Mucosa of descending colon (tissue), 3 donors: ENCODE measurements around the gene PRR30. TPM values are rescaled to one million over a fixed set of nuclear protein-coding genes. Genes with fewer than 3 reads are reported as not detected.

Experiments
- ATAC-seq: fragments of 200-7000 bp; cut with Tn5 transposase; one replicate; pipeline ENCODE4 v1.9.1; 2020; ENCODE audit warnings: mild to moderate bottlenecking, moderate library complexity
- DNase-seq, 3 donors: peaks; one replicate each; pipeline ENCODE4 v3.0.0-alpha.2; 2020
- H3K36me3 ChIP-seq: fragments of 200-600 bp; one replicate; pipeline ENCODE4 v1.8.0; 2021; ENCODE audit warnings: low read depth, mild to moderate bottlenecking
- H3K4me1 ChIP-seq: fragments of 200-600 bp; one replicate; pipeline ENCODE4 v1.8.0; 2021; ENCODE audit warnings: low read depth, mild to moderate bottlenecking
- H3K4me3 ChIP-seq: fragments of 200-600 bp; one replicate; pipeline ENCODE4 v1.8.0; 2021; ENCODE audit warnings: mild to moderate bottlenecking
- H3K9me3 ChIP-seq: fragments of 200-600 bp; one replicate; pipeline ENCODE4 v1.8.0; 2021; ENCODE audit warnings: mild to moderate bottlenecking
- intact Hi-C, 2 donors: fragments of 100-400 bp; cut with DNase I in 1 of 2; cut with micrococcal nuclease in 1 of 2; formaldehyde crosslinking; loops; one replicate each; pipeline versions ENCODE4 v1.11.0 to v1.11.1; 2022; cut with DNase I, micrococcal nuclease
- total RNA-seq, 3 donors: library from RNA; stranded (reverse); fragmentation: NEBNext Ultra II Directional in 2 of 3; extraction: Animal tissue kit (Norgen Biotek cat#: 25700) in 2 of 3; gene quantifications; one replicate each; pipeline versions ENCODE4 v1.2.1 to v1.2.4, GENCODE V29; 2021 to 2023
- TF ChIP-seq, protein P1 (sequence below): fragments of 200-600 bp; IDR thresholded peaks from one replicate; pipeline ENCODE4 v1.8.0; 2022; ENCODE audit warnings: antibody characterized with exemption, mild to moderate bottlenecking
- donor health status: DM: no; HTN: no; CAD: no; lungs with moderate emphysema.
- donor health status: DM: no; HTN: no; CAD: no.
- donor health status: DM: no; HTN: yes; CAD: no.

PRR30 gene
- total RNA-seq, 3 donors from 2014 or later, result not detected

DNA sequence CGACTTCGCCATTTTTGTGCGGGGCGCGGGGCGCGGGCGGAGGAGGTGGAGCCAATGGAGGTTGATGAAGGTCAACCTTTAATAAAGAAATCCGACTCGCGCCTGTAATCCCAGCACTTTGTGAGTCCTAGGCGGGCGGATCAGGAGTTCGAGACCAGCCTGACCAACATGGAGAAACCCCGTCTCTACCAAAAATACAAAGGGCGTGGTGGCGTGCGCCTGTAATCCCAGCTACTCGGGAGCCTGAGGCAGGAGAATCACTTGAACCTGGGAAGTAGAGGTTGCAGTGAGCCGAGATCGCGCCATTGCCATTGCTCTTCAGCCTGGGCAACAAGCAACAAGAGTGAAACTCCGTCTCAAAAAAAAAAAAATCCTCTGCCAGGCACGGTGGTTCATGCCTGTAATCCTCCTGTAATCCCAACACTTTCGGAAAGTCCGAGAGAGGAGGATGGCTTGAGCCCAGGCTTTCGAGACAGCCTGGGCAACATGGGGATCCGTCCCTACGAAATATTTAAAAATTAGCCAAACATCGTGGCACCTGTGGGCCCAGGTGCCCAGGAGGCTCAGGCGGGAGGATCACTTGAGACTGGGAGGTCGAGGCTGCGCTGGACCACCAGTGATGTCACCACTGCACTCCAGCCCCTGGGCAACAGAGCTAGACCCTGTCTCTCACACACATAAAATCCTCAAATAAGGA lies 4.3 kb downstream of the PRR30 start:
- DNase-seq, result no peak

DNA sequence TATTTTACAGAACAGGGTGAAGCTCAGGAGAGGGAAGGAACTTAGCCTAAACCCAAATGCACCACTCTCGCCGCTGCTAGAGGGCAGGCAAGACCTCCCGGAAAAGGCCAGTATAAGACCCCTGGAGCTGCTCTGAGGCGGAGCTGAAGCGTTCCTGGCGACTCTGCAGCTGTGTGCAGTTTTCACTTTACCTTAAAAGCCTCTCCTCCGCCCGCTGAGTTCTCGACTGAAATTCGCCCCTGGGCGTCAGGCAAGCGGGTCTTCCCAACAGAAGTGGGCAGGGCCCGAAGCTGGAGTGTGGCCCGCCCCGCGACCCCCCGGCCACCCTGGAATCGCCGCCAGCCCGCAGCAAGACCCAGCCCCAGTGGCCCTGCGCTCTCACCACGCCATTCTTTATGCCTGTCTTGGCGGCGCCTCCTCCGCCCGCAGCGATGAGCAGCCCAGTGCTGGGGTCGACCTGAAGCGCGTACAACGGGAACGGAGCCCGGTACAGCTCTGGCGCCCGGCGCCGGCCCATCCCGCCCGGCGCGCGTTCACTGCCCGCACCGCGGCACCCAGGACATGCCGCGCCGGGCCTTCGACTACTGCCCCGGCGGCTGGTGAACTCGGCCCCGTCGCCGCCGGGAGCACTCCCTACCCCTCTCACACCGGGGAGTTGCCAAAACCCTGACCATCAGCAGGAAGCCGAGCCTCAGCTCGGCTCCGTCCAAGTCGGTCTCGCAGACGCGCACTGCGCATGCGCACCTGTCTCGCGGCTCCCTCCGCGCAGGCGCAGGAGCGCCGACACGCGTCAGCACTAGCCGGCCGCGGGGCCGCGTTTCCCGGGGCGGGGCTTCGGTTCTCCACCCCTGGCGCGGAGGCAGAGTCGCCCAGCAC lies 5.1 kb downstream of the PRR30 start, which contains the start of gene PREB:
Gene PREB (minus strand): TSS at position 732 of the 876 bp plus-strand sequence. CDS start 215 bp downstream, at position 517.
- TF ChIP-seq, protein P1, sequence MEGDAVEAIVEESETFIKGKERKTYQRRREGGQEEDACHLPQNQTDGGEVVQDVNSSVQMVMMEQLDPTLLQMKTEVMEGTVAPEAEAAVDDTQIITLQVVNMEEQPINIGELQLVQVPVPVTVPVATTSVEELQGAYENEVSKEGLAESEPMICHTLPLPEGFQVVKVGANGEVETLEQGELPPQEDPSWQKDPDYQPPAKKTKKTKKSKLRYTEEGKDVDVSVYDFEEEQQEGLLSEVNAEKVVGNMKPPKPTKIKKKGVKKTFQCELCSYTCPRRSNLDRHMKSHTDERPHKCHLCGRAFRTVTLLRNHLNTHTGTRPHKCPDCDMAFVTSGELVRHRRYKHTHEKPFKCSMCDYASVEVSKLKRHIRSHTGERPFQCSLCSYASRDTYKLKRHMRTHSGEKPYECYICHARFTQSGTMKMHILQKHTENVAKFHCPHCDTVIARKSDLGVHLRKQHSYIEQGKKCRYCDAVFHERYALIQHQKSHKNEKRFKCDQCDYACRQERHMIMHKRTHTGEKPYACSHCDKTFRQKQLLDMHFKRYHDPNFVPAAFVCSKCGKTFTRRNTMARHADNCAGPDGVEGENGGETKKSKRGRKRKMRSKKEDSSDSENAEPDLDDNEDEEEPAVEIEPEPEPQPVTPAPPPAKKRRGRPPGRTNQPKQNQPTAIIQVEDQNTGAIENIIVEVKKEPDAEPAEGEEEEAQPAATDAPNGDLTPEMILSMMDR, result no peak
- Histone ChIP-seq H3K9me3 (no peaks in the 10 kb centered on the region), H3K36me3 (no peaks in the 10 kb centered on the region), H3K4me3 (peak within 1 kb of the TSS; percentile 95), H3K4me1 (peaks cover 9% of the 10 kb centered on the region)
- peak; percentile 97 for ATAC-seq
- peak; percentile 97 to 99 (median 98) for DNase-seq
- intact Hi-C loops, result no loop called here

More for the DNA sequence above, 4.3 kb downstream of the PRR30 start:
- peaks cover 9% of the 10 kb centered on the region for H3K4me1 ChIP-seq
- TF ChIP-seq, protein P1, result no peak
- H3K36me3 ChIP-seq, result no peaks in the 10 kb centered on the region
- H3K9me3 ChIP-seq, result no peaks in the 10 kb centered on the region
- H3K4me3 ChIP-seq, result no peak overlapping the region
- intact Hi-C loops, result no loop called here
- ATAC-seq, result no peak

DNA sequence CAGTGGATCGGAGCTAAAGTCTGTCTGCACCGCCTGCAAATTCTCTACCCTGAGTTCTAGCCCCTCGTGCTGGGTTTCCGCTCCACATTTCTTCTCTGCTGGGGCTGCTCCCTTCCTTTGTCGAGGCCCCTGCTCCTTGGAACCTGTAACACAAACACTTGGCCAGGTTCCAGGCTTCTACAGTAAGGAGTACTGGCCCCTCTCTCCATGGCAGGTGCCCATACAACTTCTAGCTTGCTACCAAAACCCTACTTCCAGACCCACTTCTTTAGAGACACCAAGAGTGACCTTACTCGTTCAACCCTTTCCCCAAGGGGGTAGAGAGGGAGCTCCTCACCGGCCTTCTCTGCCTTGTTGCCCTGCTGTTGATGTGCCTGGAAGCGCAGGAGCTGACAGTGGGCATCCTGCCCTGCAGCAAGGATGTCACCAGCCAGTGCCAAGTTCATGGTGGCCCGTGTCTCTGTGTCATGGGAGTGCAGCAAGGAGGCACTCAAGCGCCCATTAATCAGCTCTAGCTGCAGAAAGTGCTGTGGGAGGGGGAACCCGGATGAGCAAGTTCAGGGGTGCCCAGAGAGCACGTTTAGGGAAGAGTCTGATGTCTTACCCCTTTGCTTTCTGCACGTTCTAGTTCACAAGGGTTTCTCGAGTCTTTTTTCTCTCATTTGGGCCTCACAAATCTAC lies 5.9 kb downstream of the PRR30 start:
- DNase-seq (peak in 1 of 3 donors; percentile 21), ATAC-seq (no peak)
- intact Hi-C loops, result no loop called here
- TF ChIP-seq, protein P1, result no peak
- Histone ChIP-seq H3K4me3 (no peak overlapping the region), H3K9me3 (no peaks in the 10 kb centered on the region), H3K36me3 (no peaks in the 10 kb centered on the region), H3K4me1 (peaks cover 9% of the 10 kb centered on the region)

DNA sequence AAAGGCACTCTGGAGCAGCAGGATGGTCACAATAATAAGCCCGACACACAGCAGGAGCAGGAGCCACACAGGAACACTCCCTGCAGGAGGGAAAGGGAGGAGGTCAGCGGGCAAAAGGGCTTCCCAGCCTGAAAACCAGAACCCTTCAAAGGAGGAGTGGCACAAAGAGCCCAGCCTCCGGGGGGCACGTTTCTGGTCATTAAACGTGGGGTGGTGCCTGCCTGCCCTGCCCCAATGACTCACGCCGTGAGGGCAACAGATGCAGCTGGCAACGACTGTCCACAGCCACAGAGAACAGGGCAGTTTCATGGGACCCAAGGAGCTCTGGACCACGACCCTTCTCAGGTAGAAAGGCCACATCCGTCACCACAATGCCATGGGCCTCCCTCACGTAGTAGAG lies 7.8 kb downstream of the PRR30 start:
- H3K9me3 ChIP-seq, result no peaks in the 10 kb centered on the region
- H3K4me1 ChIP-seq, result peaks cover 9% of the 10 kb centered on the region
- TF ChIP-seq, protein P1, result no peak
- H3K36me3 ChIP-seq, result no peaks in the 10 kb centered on the region
- H3K4me3 ChIP-seq, result no peak overlapping the region
- no peak for DNase-seq
- no peak for ATAC-seq
- intact Hi-C loops, result no loop called here

DNA sequence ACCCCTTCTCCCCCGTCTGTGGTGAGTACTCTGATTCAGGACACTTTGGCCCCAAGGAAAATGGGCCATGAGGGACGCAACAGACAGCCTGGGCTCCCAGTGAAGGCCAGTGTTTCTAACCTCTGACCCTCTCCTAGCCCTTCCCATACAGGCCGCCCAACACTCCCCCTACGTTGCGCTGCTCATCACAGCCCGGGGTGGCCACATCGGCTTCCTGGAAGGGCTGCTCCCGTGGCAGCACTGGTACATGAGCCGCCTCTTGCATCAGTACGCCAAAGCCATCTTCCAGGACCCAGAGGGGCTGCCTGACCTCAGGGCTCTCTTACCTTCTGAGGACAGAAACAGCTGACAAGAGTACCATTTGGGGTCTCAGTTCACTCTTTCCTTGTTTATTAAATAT lies 8.8 kb downstream of the PRR30 start:
- peaks cover 9% of the 10 kb centered on the region for H3K4me1 ChIP-seq
- H3K9me3 ChIP-seq, result no peaks in the 10 kb centered on the region
- no peaks in the 10 kb centered on the region for H3K36me3 ChIP-seq
- intact Hi-C loops, result no loop called here
- ATAC-seq (no peak), DNase-seq (no peak)
- TF ChIP-seq, protein P1, result no peak
- no peak overlapping the region for H3K4me3 ChIP-seq
